A673 (cell line): ENCODE data around the gene DENND5B.

ENCODE experiments used
- EZH2 ChIP-seq: fragments of 200-600 bp; sonication (generic); IDR thresholded peaks from 2 replicates; pipeline ENCODE4 v1.6.1; 2017; ENCODE audit warnings: borderline replicate concordance, low read depth, mild to moderate bottlenecking, mixed read lengths, antibody characterized with exemption, low read length; ENCODE audit not compliant: poor library complexity, severe bottlenecking
- TF ChIP-seq, protein P1 (sequence below): fragments of 300-800, 200-600 bp; sonication (generic); conservative IDR thresholded peaks from 2 replicates; pipeline ENCODE4 v1.5.1; 2017; ENCODE audit warnings: low read depth, mild to moderate bottlenecking, antibody characterized with exemption, low read length, moderate library complexity, mixed read lengths

DNA sequence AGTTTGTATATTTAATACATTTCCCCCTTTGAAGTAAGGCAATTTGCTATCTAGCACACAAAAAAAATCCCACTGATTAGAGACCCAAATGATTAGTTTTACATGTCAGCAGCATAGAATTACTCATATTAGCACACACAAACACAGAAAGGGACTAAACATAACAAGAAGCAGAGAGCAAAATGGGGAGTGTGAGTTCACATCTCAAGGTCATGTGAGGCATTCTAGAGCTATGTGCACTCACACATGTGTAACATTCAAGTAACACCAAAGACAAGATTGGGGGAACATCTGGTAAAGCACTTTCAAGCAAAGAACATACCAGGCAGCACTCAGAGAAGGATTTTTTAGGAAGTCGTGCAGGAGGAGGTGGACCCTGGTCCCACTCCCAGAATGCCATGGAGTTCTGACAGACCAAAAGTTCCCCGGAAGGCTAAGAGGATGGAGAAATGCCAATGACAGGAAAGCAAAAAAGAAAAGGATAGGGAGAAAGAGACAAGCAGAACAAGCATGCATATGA is 159.2 kb downstream of the DENND5B start:
- TF ChIP-seq, protein P1, sequence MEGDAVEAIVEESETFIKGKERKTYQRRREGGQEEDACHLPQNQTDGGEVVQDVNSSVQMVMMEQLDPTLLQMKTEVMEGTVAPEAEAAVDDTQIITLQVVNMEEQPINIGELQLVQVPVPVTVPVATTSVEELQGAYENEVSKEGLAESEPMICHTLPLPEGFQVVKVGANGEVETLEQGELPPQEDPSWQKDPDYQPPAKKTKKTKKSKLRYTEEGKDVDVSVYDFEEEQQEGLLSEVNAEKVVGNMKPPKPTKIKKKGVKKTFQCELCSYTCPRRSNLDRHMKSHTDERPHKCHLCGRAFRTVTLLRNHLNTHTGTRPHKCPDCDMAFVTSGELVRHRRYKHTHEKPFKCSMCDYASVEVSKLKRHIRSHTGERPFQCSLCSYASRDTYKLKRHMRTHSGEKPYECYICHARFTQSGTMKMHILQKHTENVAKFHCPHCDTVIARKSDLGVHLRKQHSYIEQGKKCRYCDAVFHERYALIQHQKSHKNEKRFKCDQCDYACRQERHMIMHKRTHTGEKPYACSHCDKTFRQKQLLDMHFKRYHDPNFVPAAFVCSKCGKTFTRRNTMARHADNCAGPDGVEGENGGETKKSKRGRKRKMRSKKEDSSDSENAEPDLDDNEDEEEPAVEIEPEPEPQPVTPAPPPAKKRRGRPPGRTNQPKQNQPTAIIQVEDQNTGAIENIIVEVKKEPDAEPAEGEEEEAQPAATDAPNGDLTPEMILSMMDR = no peak
- no peak for TF ChIP-seq EZH2
